D341Med (cell line): ENCODE results near the gene DDAH2.
A peak's percentile ranks its signal among the peaks of the same experiment; 100 is the strongest.

Experiments
- DNase-seq: peaks from one replicate; pipeline ENCODE4 v3.0.0; 2012; ENCODE audit warnings: low spot score

Gene DDAH2

DNA sequence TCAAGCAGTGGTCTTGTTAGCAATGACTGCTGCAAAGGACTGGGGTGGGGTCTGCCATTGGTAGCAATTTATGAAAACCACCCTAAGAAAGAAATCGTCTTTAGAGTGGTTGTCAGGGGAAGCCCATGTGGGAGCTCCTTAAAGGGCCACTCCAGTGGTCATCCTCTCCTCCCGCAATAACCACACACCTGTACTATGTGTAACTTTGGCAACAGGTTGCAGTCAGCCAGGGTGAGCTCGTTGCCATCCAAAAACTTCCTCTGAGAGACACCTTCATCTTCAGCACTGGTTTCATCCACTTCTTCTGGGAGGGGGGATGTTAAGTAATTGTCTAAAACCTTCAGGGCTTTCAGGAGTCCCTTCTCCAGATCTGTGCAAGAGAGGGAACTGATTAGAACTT is 2.9 kb upstream of the DDAH2 start:
- no peak for DNase-seq

DNA sequence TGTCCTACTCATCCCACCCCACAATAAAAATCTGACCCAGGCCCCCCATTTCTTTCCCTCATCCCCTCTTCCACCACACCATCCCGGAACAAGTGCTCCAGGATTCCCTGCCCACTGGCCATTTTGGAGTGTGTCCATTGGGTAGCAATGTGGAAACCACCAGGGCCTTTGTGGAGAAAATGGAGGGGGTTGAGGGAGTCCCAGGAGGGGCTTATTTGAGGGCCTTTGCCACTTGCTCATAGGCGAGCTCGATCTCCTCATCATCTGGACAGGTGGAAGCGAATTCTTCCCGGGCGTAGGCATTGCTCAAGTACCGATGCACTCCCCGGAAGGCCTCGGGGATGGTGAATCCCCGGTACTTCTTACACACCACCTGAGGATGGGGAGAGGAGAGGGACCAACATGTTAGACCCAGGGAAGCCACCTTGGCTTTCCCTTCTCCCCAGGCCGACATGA is 1.6 kb upstream of the DDAH2 start:
- no peak for DNase-seq

- peak; percentile 92 for DNase-seq
These were observed 1.0 kb upstream of the DDAH2 start for GRCh38 chr6:31729979-31730630.

DNA sequence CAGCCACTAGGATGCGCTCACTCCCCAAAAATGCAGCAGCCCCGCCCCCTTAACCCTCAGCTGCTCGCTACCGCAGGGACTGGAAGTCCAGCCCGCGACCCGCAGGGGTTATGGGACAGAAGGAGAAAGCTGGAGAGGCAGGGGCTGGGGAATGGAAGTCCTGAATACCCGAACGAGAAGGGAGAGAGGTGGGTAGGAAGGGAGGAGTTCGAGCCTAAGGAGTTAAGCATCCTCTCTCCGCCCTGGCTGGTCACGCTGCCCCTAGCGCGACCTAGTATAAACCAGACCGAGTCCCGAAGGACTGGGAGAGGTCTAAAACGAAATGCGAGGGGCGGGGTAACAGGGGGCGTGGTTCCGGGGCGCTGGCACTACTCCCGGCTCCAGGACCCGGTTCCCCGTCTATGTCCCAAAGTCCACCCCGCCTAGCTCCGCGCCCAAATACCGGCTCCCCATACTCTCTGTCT is 448 bp upstream of the DDAH2 start:
- peak; percentile 88 for DNase-seq

- no peak for DNase-seq
These were observed 1.1 kb downstream of the DDAH2 start for GRCh38 chr6:31727717-31728671.

DNA sequence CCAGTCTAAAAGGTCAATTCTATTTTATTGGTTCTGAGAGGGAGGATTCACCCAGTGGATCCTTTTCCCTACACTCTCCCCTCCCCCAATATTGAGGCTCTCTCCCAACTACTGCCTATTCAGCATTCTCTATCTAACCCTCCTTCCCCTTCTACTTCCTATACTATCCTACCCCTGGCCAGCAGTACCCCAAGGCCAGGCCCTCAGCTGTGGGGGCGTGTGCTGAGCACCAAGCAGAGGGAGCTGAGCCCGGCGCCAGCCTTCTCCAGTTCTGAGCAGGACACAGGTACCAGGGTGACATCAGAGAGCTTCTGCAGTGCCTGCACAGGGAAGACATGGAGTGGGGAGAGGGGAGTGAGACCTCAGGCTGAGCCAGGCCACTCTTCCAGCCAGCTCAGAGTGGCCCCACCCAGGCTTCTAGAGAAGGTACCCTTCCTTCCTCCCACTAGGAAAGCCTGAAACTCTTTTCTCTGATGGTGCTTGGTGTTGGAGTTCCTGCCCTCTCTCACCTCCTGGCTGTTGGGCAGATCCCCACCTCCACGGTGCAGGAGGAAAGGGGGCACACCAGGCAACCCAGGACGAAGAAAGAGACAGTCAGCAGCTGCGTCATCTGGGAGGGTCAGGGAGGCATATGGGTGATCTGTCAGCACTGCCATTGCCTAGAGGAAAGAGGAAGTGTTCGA is 1.9 kb downstream of the DDAH2 start:
- no peak for DNase-seq

GRCh38 chr6:31725502-31726350 is 3.4 kb downstream of the DDAH2 start:
- no peak for DNase-seq

GRCh38 chr6:31723980-31724691 is 5.0 kb downstream of the DDAH2 start:
- DNase-seq = no peak

DNA sequence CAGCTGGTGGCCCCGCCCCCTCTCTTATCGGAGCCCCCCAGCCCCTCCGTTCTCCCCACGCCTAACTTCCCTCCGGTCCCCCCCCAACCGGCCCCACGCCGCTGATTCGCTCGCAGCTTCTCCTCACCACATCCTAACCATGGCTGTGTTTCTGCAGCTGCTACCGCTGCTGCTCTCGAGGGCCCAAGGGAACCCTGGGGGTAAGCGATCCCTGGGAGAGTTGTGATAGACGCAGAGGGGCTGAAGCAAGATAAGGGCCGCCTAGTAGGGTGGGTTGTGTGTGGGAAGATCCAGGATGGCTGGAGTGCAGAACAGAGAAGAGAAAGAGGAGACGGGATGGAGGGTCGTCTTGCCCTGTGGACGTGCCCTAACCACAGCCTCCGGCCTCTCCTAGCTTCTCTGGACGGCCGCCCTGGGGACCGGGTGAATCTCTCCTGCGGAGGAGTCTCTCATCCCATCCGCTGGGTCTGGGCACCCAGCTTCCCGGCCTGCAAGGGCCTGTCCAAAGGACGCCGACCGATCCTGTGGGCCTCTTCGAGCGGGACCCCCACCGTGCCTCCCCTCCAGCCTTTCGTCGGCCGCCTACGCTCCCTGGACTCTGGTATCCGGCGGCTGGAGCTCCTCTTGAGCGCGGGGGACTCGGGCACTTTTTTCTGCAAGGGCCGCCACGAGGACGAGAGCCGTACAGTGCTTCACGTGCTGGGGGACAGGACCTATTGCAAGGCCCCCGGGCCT is 5.7 kb downstream of the DDAH2 start, which contains the start of gene MPIG6B:
MPIG6B (plus strand) TSS at position 129 of the 735 bp plus-strand sequence; CDS start at position 140, 11 bp downstream.
- no peak for DNase-seq

DNA sequence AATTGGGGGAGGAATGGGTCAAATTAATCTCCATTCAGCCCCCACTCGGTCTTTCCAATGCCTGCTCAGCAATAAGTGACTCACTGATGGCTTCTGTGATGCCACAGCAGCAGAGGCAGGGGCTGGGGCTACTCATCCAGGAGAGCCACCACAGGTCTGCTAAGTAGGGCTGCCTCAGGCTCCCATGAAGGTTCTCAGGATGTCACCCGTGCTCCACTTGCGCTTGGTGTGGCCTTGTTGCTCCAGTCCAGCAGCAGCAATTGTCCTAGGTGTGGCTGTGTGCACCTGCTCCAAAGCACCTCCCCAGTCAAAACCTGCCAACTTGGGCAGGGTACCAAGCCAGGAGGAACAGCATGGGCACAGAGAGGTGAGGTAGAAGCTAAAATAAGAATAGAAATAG is 6.9 kb downstream of the DDAH2 start:
- no peak for DNase-seq

DNA sequence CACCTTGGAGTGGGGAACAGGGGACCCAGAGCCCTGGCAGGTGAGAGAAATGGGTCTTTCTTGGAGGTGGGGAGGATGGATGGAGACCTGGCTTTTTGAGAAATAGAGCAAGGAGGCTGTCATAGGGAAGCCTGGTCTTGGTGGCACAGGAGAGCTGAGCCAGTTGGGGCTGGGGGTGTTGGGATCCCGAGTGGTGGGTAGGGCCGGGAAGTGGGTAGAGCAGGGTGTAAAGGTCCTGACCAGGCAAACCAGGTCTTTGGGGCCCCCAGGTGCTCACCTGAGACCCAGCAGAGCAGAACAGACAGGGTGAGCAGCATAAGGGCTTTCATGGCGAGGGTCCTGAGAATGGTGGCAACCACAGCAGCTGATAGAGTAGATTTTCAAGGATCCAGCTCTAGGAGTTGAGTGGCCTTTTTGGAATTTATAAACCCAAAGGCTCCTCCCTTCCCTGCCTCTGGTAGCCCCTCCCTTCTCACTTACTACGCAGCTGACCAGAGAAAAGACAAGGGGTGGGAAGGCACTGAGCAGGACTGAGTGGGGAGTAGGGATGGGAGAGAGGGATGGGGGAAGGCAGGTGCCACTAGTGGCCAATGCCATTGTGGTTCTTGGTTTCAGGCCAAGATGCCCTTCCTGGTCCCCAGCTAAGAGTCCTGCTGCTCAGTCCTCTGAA is 7.6 kb downstream of the DDAH2 start, which contains the start of gene LY6G6C:
LY6G6C (minus strand) TSS at position 396 of the 670 bp plus-strand sequence; CDS start at position 329, 67 bp downstream.
- no peak for DNase-seq

GRCh38 chr6:31720196-31720770 is 8.8 kb downstream of the DDAH2 start:
- DNase-seq = no peak

DNA sequence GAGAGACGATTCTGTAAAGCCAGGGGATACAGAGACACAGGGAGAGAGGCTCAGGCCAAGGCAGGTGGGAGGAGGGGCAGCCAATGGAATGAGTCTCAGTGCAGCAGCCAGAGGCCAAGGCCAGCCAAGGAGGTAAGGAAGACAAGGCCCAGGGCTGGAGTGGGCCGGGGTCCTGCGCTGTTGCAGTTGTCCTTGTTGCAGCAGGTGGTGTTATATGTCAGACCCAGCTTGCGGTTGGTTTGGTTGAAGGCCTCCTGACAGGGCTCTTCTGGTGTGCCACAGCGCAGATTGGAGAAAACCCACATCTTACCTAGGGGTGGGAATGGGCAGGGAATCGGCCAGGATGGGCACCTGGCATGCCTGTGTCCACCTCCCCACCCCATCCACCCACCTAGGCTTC is 10.1 kb downstream of the DDAH2 start:
- no peak for DNase-seq

GRCh38 chr6:31718265-31718664 is 10.8 kb downstream of the DDAH2 start:
- no peak for DNase-seq

DNA sequence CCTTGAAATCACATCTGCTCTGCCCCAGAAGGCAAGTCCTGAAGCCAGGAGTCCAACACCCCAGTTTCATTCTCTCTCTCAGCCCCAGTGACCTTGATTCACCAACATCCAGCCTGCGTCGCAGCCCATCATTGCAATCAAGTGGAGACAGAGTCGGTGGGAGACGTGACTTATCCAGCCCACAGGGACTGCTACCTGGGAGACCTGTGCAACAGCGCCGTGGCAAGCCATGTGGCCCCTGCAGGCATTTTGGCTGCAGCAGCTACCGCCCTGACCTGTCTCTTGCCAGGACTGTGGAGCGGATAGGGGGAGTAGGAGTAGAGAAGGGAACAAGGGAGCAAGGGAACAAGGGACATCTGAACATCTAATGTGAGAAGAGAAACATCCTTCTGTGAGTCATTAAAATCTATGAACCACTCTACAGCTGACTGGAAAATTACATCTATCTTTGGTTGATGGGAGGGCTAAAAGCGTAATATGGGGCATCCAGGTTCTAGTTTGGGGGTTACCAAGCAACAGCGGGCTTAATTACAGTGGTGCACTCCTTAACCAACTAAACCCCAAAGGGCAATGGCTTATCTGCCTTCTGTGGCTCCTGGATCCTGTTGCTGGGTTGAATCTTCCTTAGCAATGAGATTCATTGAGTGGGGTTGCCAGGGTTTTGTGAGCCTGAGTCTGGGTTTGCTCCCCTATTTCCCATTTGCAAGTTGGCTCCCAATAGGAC is 11.4 kb downstream of the DDAH2 start:
- no peak for DNase-seq

- no peak for DNase-seq
These were observed 13.8 kb downstream of the DDAH2 start, which contains the start of gene LY6G6D for GRCh38 chr6:31715022-31715958. LY6G6D (plus strand) TSS chr6:31715348; CDS start chr6:31715356, 8 bp downstream.
